ENCODE results near the gene SEL1L3.

DNA sequence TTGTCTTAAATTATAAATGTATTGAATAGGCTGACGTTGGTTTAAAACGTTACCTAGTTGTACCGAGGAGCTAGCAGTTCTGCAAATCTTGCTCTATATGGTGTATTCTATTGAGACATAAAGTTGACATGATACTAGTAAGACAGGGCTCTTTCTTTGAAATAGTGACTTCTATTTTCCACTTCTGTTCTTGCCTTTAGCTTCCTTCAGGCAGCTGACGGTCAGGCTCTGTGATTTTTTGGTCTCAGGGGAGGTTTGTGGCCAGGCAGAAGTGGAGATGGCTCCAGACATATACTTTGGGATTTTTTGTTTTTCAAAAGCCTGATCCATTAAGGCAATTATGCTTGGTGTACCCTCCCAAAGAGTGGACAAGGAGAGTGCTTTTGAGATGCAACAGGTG lies 111.9 kb downstream of the SEL1L3 start:
- TF ChIP-seq EZH2phosphoT487 (IDR thresholded peaks at IDR 0.05; ENCODE audit: borderline replicate concordance, low read length): no peak
- TF ChIP-seq EZH2 (IDR thresholded peaks at IDR 0.05; ENCODE audit: low read length, unreplicated experiment): no peak
- no peak for TF ChIP-seq CTCF (conservative IDR thresholded peaks at IDR 0.05; ENCODE audit: low read depth, low read length)

Measured in PC-3 (cell line).